Pancreas (tissue), 10 donors: ENCODE results near the gene ESPNL. TPM values are rescaled to one million over a fixed set of nuclear protein-coding genes. Genes with fewer than 3 reads are reported as not detected.
"Not testable (repeated sequence)": the region's sequence is repeated elsewhere in the genome, so short reads cannot be mapped to it uniquely, and the experiment has no call there.

Source experiments
- ATAC-seq, 4 donors: fragments of 200-7000 bp; cut with Tn5 transposase; one replicate each; pipeline versions ENCODE4 v1.8.0 to v1.9.1; 2020; ENCODE audit warnings: mild to moderate bottlenecking in 4 of 4, moderate library complexity in 4 of 4
- DNase-seq, 6 donors: peaks; one replicate each; pipeline ENCODE4 v3.0.0-alpha.2; 2020
- FAIRE-seq: peaks from 2 replicates; lab custom pipeline; 2012; peaks lifted over from hg19 to GRCh38; lab: Jason Lieb, UNC
- H3K27ac ChIP-seq, 4 donors: fragments of 200-600 bp; sonication (generic); 1 replicate in 3 of 4; 2 replicates in 1 of 4; pipeline versions ENCODE4 v1.5.0 to v1.8.0; 2020
- H3K27me3 ChIP-seq, 4 donors: fragments of 200-600 bp; one replicate each; pipeline ENCODE4 v1.8.0; 2021
- H3K36me3 ChIP-seq, 3 donors: fragments of 200-600 bp; sonication (generic) in 1 of 3; one replicate each; pipeline versions ENCODE4 v1.5.0 to v1.8.0; 2020 to 2021
- H3K4me1 ChIP-seq, 3 donors: fragments of 200-600 bp; one replicate each; pipeline ENCODE4 v1.8.0; 2021
- H3K4me3 ChIP-seq, 4 donors: fragments of 200-600 bp; sonication (generic) in 2 of 4; one replicate each; pipeline versions ENCODE4 v1.5.0 to v1.8.0; 2020 to 2021
- H3K9me3 ChIP-seq, 4 donors: fragments of 200-600 bp; one replicate each; pipeline ENCODE4 v1.8.0; 2021
- WGBS, 2 donors: extraction: QIAGEN DNeasy Blood & Tissue Kit; methylation state at CpG; one replicate each; pipeline ENCODE4 v1.1.7; 2013; 5-methylcytosine and 5-hydroxymethylcytosine counted together
- intact Hi-C, 3 donors: fragments of 100-400 bp; cut with DNase I; formaldehyde crosslinking; loops; one replicate each; pipeline versions ENCODE4 v1.11.1 to v1.14.2; 2022
- polyA plus RNA-seq, 2 donors: library from polyadenylated mRNA; stranded (reverse); fragments of 200-250 nt; gene quantifications; one replicate each; pipeline ENCODE4 v1.2.3, GENCODE V29; 2013
- total RNA-seq, 6 donors: library from RNA; stranded (reverse); fragmentation: NEBNext Ultra II Directional in 4 of 6; extraction: Animal tissue kit (Norgen Biotek cat#: 25700) in 4 of 6; gene quantifications; one replicate each; pipeline versions ENCODE4 v1.2.1 to v1.2.4, GENCODE V29; 2021 to 2023
- TF ChIP-seq, protein P1 (sequence below), 4 donors: fragments of 200-600 bp; sonication (generic) in 3 of 4; IDR thresholded peaks; one replicate each; pipeline versions ENCODE4 v1.5.0 to v1.8.0; 2021; ENCODE audit warnings: antibody characterized with exemption in 4 of 4
- donor health status: healthy with polysubstance abuse.
- donor health status: DM: no; HTN: no; CAD: no; lungs with moderate emphysema.
- donor health status: DM: no; HTN: no; CAD: no.
- donor health status: control.
- donor health status: control.
- donor health status: Bipolar disorder and iron deficiency.
- donor health status: DM: yes; HTN: yes; CAD: no.
- donor health status: DM: no; HTN: no; CAD: no.
- donor health status: DM: no; HTN: no; CAD: no.
- donor health status: DM: yes; HTN: yes; CAD: no.

ESPNL gene
- total and polyA plus RNA-seq, 8 donors: 0.05 to 0.72 (median 0.25) TPM; not detected in 1

DNA sequence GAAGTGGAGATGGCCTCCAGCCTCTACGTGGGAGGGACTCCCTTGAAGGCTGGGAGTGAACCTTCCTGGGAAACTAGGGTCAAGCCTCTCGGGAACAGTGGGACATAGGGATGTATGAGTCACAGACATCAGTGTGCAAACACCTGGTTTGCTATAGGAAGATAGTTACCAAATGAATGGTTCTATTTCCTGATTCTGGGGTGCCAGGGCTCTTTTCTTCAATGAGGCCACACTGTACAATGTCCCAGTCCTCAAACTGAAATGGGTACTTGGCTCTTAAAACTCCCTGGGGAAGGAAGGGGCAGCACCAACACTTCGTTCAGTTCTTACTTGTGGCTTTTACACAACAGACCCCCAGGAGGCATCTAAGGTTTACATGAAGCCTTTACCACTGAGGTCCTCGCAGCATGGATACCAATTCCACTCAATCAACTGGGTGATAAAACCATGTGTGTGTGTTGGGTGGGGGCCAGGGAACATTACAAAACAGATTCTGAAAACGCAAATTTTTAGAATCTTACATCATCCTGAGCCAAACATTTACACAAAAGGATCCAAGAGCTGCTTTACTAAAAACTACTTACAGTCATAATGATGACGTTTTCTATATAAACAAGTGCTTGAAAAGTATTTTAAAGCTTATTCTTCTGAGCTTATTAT is 69.0 kb downstream of the ESPNL start:
- FAIRE-seq (no peak), ATAC-seq (peak in 3 of 4 donors; percentile 28 to 44 (median 35)), DNase-seq (peak in 3 of 6 donors; percentile 35 to 71 (median 41))
- Histone ChIP-seq H3K4me1 (peaks cover 0 to 9% (median 4%) of the 10 kb centered on the region in 3 donors), H3K27me3 (no peaks in the 10 kb centered on the region), H3K27ac (peak overlapping the region in 1 of 4 donors; percentile 55), H3K36me3 (peaks cover 0 to 25% (median 0%) of the 10 kb centered on the region in 3 donors), H3K9me3 (no peaks in the 10 kb centered on the region), H3K4me3 (no peak overlapping the region)
- 54 to 68% methylated on average over 6 of the region's 6 CpGs for WGBS, 2 donors
- intact Hi-C loops: no loop called here
- TF ChIP-seq, protein P1, sequence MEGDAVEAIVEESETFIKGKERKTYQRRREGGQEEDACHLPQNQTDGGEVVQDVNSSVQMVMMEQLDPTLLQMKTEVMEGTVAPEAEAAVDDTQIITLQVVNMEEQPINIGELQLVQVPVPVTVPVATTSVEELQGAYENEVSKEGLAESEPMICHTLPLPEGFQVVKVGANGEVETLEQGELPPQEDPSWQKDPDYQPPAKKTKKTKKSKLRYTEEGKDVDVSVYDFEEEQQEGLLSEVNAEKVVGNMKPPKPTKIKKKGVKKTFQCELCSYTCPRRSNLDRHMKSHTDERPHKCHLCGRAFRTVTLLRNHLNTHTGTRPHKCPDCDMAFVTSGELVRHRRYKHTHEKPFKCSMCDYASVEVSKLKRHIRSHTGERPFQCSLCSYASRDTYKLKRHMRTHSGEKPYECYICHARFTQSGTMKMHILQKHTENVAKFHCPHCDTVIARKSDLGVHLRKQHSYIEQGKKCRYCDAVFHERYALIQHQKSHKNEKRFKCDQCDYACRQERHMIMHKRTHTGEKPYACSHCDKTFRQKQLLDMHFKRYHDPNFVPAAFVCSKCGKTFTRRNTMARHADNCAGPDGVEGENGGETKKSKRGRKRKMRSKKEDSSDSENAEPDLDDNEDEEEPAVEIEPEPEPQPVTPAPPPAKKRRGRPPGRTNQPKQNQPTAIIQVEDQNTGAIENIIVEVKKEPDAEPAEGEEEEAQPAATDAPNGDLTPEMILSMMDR (IDR thresholded peaks at IDR 0.05): no peak

DNA sequence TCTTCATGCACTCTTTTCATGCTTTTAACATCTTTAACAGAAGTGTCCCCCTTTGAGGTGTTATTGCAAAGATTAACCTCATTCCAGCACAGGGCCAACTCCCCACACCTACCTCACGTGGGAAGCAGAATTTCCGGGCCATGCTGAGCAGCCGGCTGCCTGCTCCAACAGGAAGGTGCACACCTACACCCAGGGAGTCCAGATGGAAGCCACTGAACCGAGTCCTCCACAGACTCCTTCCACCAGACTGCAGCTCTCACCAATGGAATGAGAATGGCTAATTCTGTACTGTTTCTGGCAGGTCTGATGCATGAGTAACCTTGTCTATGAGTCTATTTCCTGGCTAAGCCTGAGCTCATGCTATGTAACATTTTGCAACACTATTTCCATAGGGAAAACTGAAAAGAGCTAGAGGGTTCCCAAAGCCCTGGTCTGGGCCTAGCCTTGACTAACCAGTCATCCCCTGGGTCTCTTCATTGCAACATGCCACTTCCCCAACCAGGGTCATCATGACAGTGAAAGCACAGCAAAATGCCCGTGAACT is 69.6 kb downstream of the ESPNL start:
- Histone ChIP-seq H3K9me3 (no peaks in the 10 kb centered on the region), H3K27ac (peak overlapping the region in 1 of 4 donors; percentile 55), H3K27me3 (no peaks in the 10 kb centered on the region), H3K36me3 (peaks cover 0 to 31% (median 0%) of the 10 kb centered on the region in 3 donors), H3K4me3 (no peak overlapping the region), H3K4me1 (peaks cover 0 to 9% (median 4%) of the 10 kb centered on the region in 3 donors)
- no peak for FAIRE-seq
- WGBS, 2 donors: 69 to 70% methylated on average over 5 of the region's 5 CpGs
- intact Hi-C loops: no loop called here
- ATAC-seq: peak; percentile 9 to 55 (median 45)
- TF ChIP-seq, protein P1 (IDR thresholded peaks at IDR 0.05): no peak
- peak in 1 of 6 donors; percentile 13 for DNase-seq

DNA sequence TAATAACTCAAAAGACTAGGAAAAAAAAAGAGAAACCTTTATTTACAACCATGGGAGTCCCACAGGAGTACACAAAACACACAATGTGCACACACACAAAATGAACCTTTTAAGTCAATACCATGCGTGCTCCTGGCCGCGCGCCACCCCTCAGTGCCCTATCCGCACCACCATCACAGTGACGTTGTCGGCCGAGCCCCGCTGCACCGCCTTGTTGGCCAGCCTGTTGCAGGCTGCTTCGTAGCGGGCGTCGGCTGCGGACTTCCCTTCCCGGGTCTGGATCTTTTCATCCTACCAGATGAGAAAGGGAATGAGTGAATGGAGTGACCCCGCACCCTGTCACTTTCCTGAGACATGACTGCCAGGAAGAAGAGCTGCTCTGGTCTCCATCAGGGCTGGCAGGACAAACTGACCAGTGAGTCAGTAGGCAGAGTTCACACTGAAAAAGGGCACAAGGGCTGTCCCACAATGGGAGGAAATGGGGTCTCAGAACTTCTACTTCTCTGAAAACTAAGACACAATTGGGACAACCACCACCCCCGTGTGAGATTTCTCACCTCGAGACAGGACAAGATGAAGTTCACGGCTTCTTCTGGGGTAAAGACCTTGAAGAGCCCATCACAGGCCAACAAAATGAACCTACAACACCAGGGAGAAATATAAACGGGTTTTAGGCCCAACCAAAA is 70.4 kb downstream of the ESPNL start:
- Histone ChIP-seq H3K36me3 (peaks cover 0 to 32% (median 0%) of the 10 kb centered on the region in 3 donors), H3K4me1 (peaks cover 0 to 9% (median 4%) of the 10 kb centered on the region in 3 donors), H3K4me3 (no peak overlapping the region), H3K27ac (no peak overlapping the region), H3K27me3 (no peaks in the 10 kb centered on the region), H3K9me3 (no peaks in the 10 kb centered on the region)
- TF ChIP-seq, protein P1 (IDR thresholded peaks at IDR 0.05): no peak
- ATAC-seq (no peak), FAIRE-seq (no peak), DNase-seq (peak in 2 of 6 donors; percentile 31 to 39)
- intact Hi-C loops: no loop called here
- 91 to 94% methylated on average over 21 of the region's 21 CpGs for WGBS, 2 donors

DNA sequence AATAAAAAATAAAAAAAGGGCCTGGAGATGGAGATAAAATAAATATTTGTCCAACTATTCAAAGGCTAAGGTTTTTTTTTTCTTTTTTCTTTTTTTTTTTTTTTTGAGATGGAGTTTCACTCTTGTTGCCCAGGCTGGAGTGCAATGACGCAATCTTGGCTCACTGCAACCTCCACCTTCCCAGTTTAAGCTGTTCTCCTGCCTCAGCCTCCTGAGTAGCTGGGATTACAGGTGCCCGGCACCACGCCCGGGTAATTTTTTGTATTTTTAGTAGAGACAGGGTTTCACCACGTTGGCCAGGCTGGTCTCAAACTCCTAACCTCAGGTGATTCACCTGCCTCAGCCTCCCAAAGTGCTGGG is 70.9 kb downstream of the ESPNL start:
- H3K4me1 ChIP-seq, DNase-seq, H3K4me3 ChIP-seq, FAIRE-seq, H3K9me3 ChIP-seq, intact Hi-C loops, H3K27ac ChIP-seq, H3K27me3 ChIP-seq, ATAC-seq: not testable (repeated sequence)
- WGBS, 2 donors: 88 to 91% methylated on average over 5 of the region's 5 CpGs
- H3K36me3 ChIP-seq: peaks cover 0 to 32% (median 0%) of the 10 kb centered on the region in 3 donors

DNA sequence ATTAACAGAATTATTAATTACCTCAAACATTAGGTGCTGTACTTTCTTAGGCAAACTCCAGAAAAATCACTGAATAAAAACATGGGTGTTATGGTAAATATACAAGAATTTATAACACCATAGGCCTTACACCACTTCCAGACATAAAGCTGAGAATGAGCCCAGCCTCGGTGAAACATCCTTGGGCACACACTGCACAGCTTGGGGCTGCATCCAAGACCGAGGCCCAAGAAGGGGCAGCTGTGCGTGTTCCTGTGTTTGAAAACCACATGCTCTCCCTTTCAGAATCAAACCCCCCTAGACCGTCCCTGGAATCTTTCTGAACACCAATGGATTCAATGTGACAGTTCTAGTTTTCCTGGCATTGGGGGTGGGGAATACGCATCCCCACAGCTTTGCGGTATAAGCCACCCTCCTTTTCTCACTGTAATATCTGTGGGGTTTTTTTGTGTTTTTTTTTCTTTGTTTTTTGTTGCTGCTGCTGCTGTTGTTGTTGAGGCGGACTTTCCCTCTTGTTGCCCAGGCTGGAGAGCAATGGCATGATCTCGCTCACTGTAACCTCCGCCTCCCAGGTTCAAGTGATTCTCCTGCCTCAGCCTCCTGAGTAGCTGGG is 71.5 kb downstream of the ESPNL start:
- Histone ChIP-seq H3K9me3 (no peaks in the 10 kb centered on the region), H3K4me3 (no peak overlapping the region), H3K27me3 (no peaks in the 10 kb centered on the region), H3K4me1 (peaks cover 0 to 9% (median 2%) of the 10 kb centered on the region in 3 donors), H3K36me3 (peaks cover 0 to 32% (median 0%) of the 10 kb centered on the region in 3 donors), H3K27ac (no peak overlapping the region)
- DNase-seq (no peak), ATAC-seq (no peak), FAIRE-seq (no peak)
- intact Hi-C loops: no loop called here
- TF ChIP-seq, protein P1 (IDR thresholded peaks at IDR 0.05): no peak
- 97 to 98% methylated on average over 9 of the region's 9 CpGs for WGBS, 2 donors
